GM23248 (cell line): ENCODE data around the gene CDX1. TPM values are rescaled to one million over a fixed set of nuclear protein-coding genes. Genes with fewer than 3 reads are reported as not detected.

Experiments used
- DNase-seq: peaks from one replicate; pipeline ENCODE4 v3.0.0-alpha.2; 2015
- H2AFZ ChIP-seq: fragments of 200-600 bp; sonication (generic); 2 replicates; pipeline ENCODE4 v1.6.1; 2016; ENCODE audit warnings: antibody characterized with exemption
- H3F3A ChIP-seq: fragments of 200-600 bp; sonication (generic); 2 replicates; pipeline ENCODE4 v1.6.1; 2016; ENCODE audit warnings: mild to moderate bottlenecking, antibody characterized with exemption, mixed run types; ENCODE audit not compliant: insufficient read depth
- H3K27ac ChIP-seq: fragments of 200-600 bp; sonication (generic); 2 replicates; pipeline ENCODE4 v1.5.1; 2016; ENCODE audit warnings: mild to moderate bottlenecking
- H3K27me3 ChIP-seq: fragments of 200-600 bp; sonication (generic); replicated peaks from 2 replicates; pipeline ENCODE4 v1.6.1; 2016; ENCODE audit warnings: mild to moderate bottlenecking; ENCODE audit not compliant: insufficient read depth
- H3K36me3 ChIP-seq: fragments of 200-600 bp; sonication (generic); 2 replicates; pipeline ENCODE4 v1.6.1; 2016; ENCODE audit warnings: low read depth, mild to moderate bottlenecking
- H3K4me1 ChIP-seq: fragments of 200-600 bp; sonication (generic); 2 replicates; pipeline ENCODE4 v1.6.1; 2016; ENCODE audit warnings: mild to moderate bottlenecking; ENCODE audit not compliant: insufficient read depth
- H3K4me2 ChIP-seq: fragments of 200-600 bp; sonication (generic); one replicate; pipeline ENCODE4 v1.6.1; 2016; ENCODE audit warnings: mild to moderate bottlenecking; ENCODE audit not compliant: unreplicated experiment
- H3K4me3 ChIP-seq: fragments of 200-600 bp; sonication (generic); 2 replicates; pipeline ENCODE4 v1.5.1; 2016; ENCODE audit warnings: mild to moderate bottlenecking
- H3K79me2 ChIP-seq: fragments of 200-600 bp; sonication (generic); 2 replicates; pipeline ENCODE4 v1.6.1; 2016; ENCODE audit warnings: mild to moderate bottlenecking; ENCODE audit not compliant: insufficient read depth
- H3K9ac ChIP-seq: fragments of 200-600 bp; sonication (generic); 2 replicates; pipeline ENCODE4 v1.6.1; 2016; ENCODE audit warnings: mild to moderate bottlenecking
- H3K9me2 ChIP-seq: fragments of 200-600 bp; sonication (generic); 2 replicates; pipeline ENCODE4 v1.6.1; 2016; ENCODE audit warnings: mixed run types, mild to moderate bottlenecking, moderate library complexity; ENCODE audit not compliant: insufficient read depth
- H3K9me3 ChIP-seq: fragments of 200-600 bp; sonication (generic); one replicate; pipeline ENCODE4 v1.6.1; 2017; ENCODE audit warnings: low read depth
- H4K20me1 ChIP-seq: fragments of 200-600 bp; sonication (generic); 2 replicates; pipeline ENCODE4 v1.6.0; 2016; ENCODE audit not compliant: insufficient read depth
- EZH2 ChIP-seq: fragments of 200-600 bp; sonication (generic); IDR thresholded peaks from 2 replicates; pipeline ENCODE4 v1.6.1; 2018; ENCODE audit warnings: antibody characterized with exemption, mild to moderate bottlenecking; ENCODE audit not compliant: insufficient read depth, poor library complexity, severe bottlenecking
- EZH2phosphoT487 ChIP-seq: fragments of 200-600 bp; sonication (generic); IDR thresholded peaks from 2 replicates; pipeline ENCODE4 v1.6.1; 2018; ENCODE audit warnings: antibody characterized with exemption, moderate library complexity, mild to moderate bottlenecking, low read depth; ENCODE audit not compliant: insufficient read depth
- WGBS, 2 experiments: methylation state at CpG; one replicate each; pipeline ENCODE4 v1.1.6; 2015 to 2017; ENCODE audit warnings: low lambda C conversion rate in 2 of 2, low coverage in 1 of 2; ENCODE audit errors: missing lambda C conversion rate in 2 of 2; 5-methylcytosine and 5-hydroxymethylcytosine counted together
- in situ Hi-C: fragments of 300-500 bp; cut with MboI; formaldehyde crosslinking; loops from 2 replicates; pipeline ENCODE4 v1.15.0; 2020
- polyA plus RNA-seq: library from polyadenylated mRNA; unstranded; fragments of >200 nt; fragmentation: Nextera tagmentation; extraction: Ambion mirVana; gene quantifications from 2 replicates; pipeline ENCODE4 v1.2.1, GENCODE V29; 2016
- total RNA-seq: library from RNA; depleted of rRNA; stranded (reverse); fragments of >200 nt; shearing (Covaris generic); gene quantifications from 2 replicates; pipeline ENCODE4 v1.2.3, GENCODE V29; 2014

The CDX1 gene
- total and polyA plus RNA-seq, 2 experiments from 2014 or later, result not detected

DNA sequence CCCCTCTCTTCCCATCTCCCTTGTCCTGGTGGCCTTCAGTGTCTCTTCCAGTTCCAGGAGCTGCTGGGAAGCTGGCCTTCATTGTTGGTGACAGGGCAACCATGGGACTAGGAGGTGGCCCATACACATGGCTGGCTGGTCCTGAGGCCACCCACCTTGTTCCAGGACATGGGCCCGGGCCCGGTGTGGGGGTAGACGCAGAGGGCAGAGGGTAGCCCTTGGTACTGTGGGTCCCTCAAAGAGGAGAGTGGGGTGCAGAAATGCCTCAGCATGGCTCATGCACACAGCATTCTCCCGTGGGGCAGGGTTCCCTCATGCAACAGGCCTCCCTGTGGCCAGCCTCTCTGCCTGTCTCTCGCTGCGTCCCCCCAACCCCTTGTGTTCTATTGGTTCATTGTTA lies 44.1 kb downstream of the CDX1 start:
- Histone ChIP-seq H2AFZ (no peak overlapping the region), H3K36me3 (no peaks in the 10 kb centered on the region), H3K9me2 (no peaks in the 10 kb centered on the region), H3K9ac (no peak overlapping the region), H3F3A (peaks cover 10% of the 10 kb centered on the region), H3K4me1 (peaks cover 21% of the 10 kb centered on the region), H3K4me3 (no peak overlapping the region), H3K4me2 (no peak overlapping the region), H3K27ac (no peak overlapping the region), H4K20me1 (no peaks in the 10 kb centered on the region), H3K79me2 (no peaks in the 10 kb centered on the region), H3K9me3 (no peaks in the 10 kb centered on the region), H3K27me3 (no peaks in the 10 kb centered on the region)
- WGBS, 2 experiments, result 67 to 75% methylated on average over 6 of the region's 6 CpGs
- no peak for TF ChIP-seq EZH2
- no peak for TF ChIP-seq EZH2phosphoT487
- in situ Hi-C loops, result loop anchor here (25.0 kb wide), 1 partner anchor 373 kb away; no protein-coding TSS in a partner anchor
- DNase-seq, result no peak

DNA sequence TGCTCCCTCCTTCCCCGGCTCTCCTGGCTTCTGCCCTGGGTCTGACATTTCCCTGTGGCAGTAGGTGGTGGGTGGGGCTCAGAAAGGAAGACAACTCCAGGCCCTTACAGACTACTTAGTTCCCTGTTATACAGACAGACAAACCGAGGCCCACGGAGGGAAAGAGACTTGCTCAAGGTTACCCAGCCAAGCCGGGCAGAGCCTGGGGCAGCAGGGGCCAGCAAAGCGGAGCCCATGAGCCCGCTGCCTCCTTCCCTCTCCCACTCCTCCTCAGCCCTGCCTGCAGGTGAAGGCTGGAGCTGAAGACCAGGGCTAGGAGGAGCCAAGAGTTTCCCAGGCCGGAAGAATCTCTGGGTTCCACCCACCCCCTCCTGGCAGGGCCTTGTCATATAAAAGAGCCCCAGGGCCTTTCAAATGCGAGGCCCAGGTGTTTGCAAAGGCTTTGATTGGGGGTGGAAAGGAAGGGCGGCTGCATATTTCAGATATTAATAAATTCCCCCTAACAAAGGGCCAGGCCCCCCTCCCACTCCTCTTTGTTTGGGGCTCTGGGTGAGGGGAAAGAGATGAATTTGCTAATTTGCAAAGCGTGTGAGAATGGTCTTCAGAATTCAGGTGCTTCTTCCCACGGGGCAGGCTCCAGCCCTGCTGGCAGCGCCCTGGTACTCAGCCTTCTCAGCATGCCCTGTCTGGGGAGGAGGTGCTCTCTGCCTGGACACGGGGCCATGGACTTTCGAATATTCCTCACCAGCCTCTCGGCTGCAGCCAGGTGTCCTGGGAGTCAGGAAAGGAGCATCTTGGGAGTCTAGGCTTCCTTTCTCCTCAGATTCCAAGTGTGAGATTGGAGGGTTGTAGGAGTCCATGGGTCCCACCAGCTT lies 44.8 kb downstream of the CDX1 start:
- in situ Hi-C loops, result loop anchor here (25.0 kb wide), 1 partner anchor 374 kb away; no protein-coding TSS in a partner anchor
- 90 to 91% methylated on average over 15 of the region's 15 CpGs for WGBS, 2 experiments
- Histone ChIP-seq H3K4me2 (no peak overlapping the region), H4K20me1 (no peaks in the 10 kb centered on the region), H3F3A (peaks cover 10% of the 10 kb centered on the region), H3K9me3 (no peaks in the 10 kb centered on the region), H3K4me3 (no peak overlapping the region), H3K9me2 (no peaks in the 10 kb centered on the region), H3K9ac (no peak overlapping the region), H3K4me1 (peaks cover 21% of the 10 kb centered on the region), H3K27ac (no peak overlapping the region), H2AFZ (no peak overlapping the region), H3K79me2 (no peaks in the 10 kb centered on the region), H3K27me3 (no peaks in the 10 kb centered on the region), H3K36me3 (no peaks in the 10 kb centered on the region)
- TF ChIP-seq EZH2phosphoT487 (no peak), EZH2 (no peak)
- no peak for DNase-seq

DNA sequence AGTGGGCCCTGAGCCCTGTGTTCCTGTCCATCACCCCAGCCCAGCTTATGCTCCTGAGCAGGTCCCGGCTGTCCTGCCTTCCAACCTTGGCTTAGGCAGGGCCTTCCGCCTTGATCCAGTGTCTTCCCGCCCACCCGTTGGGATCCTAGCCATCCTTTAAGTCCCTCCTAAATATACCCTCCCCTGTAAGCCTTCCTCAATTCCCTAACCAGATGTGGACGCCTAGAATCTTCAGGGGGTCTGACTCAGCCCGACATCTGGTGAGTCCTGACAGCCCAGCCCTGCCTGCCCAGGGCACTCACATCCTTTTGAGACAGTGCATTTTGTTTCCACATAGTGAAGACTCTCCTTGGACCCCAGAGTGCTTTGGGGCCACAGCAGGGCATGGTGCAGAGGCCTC lies 47.0 kb downstream of the CDX1 start:
- in situ Hi-C loops, result loop anchor here (25.0 kb wide), 1 partner anchor 376 kb away; no protein-coding TSS in a partner anchor
- 18 to 19% methylated on average over 6 of the region's 6 CpGs for WGBS, 2 experiments
- no peak for TF ChIP-seq EZH2phosphoT487
- no peak for TF ChIP-seq EZH2
- Histone ChIP-seq H3K9me2 (no peaks in the 10 kb centered on the region), H3K9me3 (no peaks in the 10 kb centered on the region), H3K27ac (peak overlapping the region; percentile 26), H3K4me3 (no peak overlapping the region), H4K20me1 (no peaks in the 10 kb centered on the region), H2AFZ (no peak overlapping the region), H3F3A (peaks cover 10% of the 10 kb centered on the region), H3K4me2 (no peak overlapping the region), H3K79me2 (no peaks in the 10 kb centered on the region), H3K36me3 (no peaks in the 10 kb centered on the region), H3K27me3 (no peaks in the 10 kb centered on the region), H3K4me1 (peaks cover 20% of the 10 kb centered on the region), H3K9ac (peak overlapping the region; percentile 24; the same call in 1 of the 2 replicates)
- peak; percentile 82 for DNase-seq

DNA sequence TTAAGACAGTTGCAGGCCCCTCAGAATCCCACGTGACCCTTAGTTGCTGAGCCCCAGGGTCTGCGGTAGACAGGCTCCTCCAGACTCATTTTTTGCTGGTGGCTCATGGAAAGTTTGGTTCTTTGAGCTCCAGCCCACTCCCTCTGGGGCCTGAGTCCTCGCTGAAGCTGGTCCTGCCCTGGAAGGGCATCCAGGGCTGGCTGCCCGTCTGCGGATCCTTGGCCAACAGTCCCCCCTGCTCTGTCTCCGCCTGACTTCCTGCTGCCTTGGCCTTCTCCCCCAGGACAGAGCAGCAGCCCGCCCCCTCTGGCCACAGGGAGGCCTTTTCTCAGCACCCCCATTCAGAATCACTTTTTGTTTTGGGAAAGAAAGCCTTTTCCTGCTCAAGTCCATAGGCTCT lies 47.7 kb downstream of the CDX1 start:
- Histone ChIP-seq H3K4me2 (peak overlapping the region; percentile 21), H2AFZ (peak overlapping the region; percentile 53), H3K79me2 (no peaks in the 10 kb centered on the region), H3K36me3 (no peaks in the 10 kb centered on the region), H3K27me3 (no peaks in the 10 kb centered on the region), H3F3A (peaks cover 10% of the 10 kb centered on the region), H3K9me2 (no peaks in the 10 kb centered on the region), H4K20me1 (no peaks in the 10 kb centered on the region), H3K4me1 (peaks cover 12% of the 10 kb centered on the region), H3K9me3 (no peaks in the 10 kb centered on the region), H3K9ac (peak overlapping the region; percentile 24; the same call in 1 of the 2 replicates), H3K4me3 (no peak overlapping the region), H3K27ac (peak overlapping the region; percentile 26)
- DNase-seq, result peak; percentile 78
- in situ Hi-C loops, result loop anchor here (25.0 kb wide), 1 partner anchor 377 kb away; no protein-coding TSS in a partner anchor
- WGBS, 2 experiments, result 9 to 23% methylated on average over 4 to 7 of the region's 7 CpGs
- TF ChIP-seq EZH2, result no peak
- no peak for TF ChIP-seq EZH2phosphoT487
